ENCODE measurements around the gene ID3. TPM values are rescaled to one million over a fixed set of nuclear protein-coding genes. Genes with fewer than 3 reads are reported as not detected.

The ID3 gene
- total and polyA plus RNA-seq, 9 of the 15 experiments (the other 6 are each of a cell fraction or from before 2014, with no cell fraction given) = 6.8 to 59.8 (median 23.5) TPM

- TF ChIP-seq ZNF592 (IDR thresholded peaks at IDR 0.05) (peak; percentile 97), MEF2D (tag; conservative IDR thresholded peaks at IDR 0.05; ENCODE audit: low read depth) (peak; percentile 91), ZNF583 (CRISPR knock-in tag; IDR thresholded peaks at IDR 0.05) (peak; percentile 87), PURB (CRISPR knock-in tag; IDR thresholded peaks at IDR 0.05; ENCODE audit: low read depth) (no peak), POLR2AphosphoS5 (IDR thresholded peaks at IDR 0.05; ENCODE audit: control insufficient read depth, insufficient read depth, low read depth, low read length) (no peak), ZNF766 (CRISPR knock-in tag; conservative IDR thresholded peaks at IDR 0.05) (peak; percentile 96), ZNF24 (IDR thresholded peaks at IDR 0.05) (peak; percentile 88), MTA1 (IDR thresholded peaks at IDR 0.05; ENCODE audit: borderline replicate concordance) (no peak), PTBP1 (IDR thresholded peaks at IDR 0.05; ENCODE audit: low read depth, low read length) (no peak), HDAC8 (tag; IDR thresholded peaks at IDR 0.05) (peak; percentile 95), ARID4B (CRISPR knock-in tag; IDR thresholded peaks at IDR 0.05) (no peak), E4F1 (CRISPR knock-in tag; IDR thresholded peaks at IDR 0.05; ENCODE audit: borderline replicate concordance) (no peak), TEAD4 (IDR thresholded peaks at IDR 0.05; ENCODE audit: low read length) (no peak), TEAD4 (CRISPR knock-in tag; IDR thresholded peaks at IDR 0.05; ENCODE audit: borderline replicate concordance) (no peak), YY1 (IDR thresholded peaks at IDR 0.05; ENCODE audit: borderline replicate concordance in 1 of 3, control insufficient read depth in 1 of 3, extremely low read depth in 1 of 3, insufficient read depth in 3 of 3, insufficient read length in 1 of 3, insufficient replicate concordance in 2 of 3, low read depth in 1 of 3, low read length in 2 of 3) (peak in 2 of 3 experiments; percentile 33 to 84)
Measured at GRCh38 chr1:23596382-23597358, 37.4 kb upstream of the ID3 start (continued).
